Omental fat pad (tissue), 4 donors: ENCODE results near the gene ANKS3. TPM values are rescaled to one million over a fixed set of nuclear protein-coding genes. Genes with fewer than 3 reads are reported as not detected.

ENCODE experiments used
- ATAC-seq: fragments of 150-250 bp; one replicate; pipeline ENCODE4 v1.9.1; 2016; ENCODE audit warnings: mild to moderate bottlenecking, moderate library complexity; ENCODE audit not compliant: low FRiP score
- DNase-seq: peaks from one replicate; pipeline ENCODE4 v3.0.0-alpha.2; 2019; ENCODE audit warnings: low spot score
- total RNA-seq, 4 donors: library from RNA; depleted of rRNA; stranded (reverse); fragments of >200 nt; gene quantifications; one replicate each; pipeline ENCODE4 v1.1.0, GENCODE V29; 2016
- TF ChIP-seq, protein P1 (sequence below), 3 donors: fragments of 450-650 bp; IDR thresholded peaks; one replicate each; pipeline ENCODE4 v1.5.1; 2016 to 2017; ENCODE audit warnings: antibody characterized with exemption in 3 of 3, mild to moderate bottlenecking in 3 of 3, moderate library complexity in 2 of 3

The ANKS3 gene
- total RNA-seq, 4 donors from 2014 or later = 12.6 to 24.1 (median 17.2) TPM

DNA sequence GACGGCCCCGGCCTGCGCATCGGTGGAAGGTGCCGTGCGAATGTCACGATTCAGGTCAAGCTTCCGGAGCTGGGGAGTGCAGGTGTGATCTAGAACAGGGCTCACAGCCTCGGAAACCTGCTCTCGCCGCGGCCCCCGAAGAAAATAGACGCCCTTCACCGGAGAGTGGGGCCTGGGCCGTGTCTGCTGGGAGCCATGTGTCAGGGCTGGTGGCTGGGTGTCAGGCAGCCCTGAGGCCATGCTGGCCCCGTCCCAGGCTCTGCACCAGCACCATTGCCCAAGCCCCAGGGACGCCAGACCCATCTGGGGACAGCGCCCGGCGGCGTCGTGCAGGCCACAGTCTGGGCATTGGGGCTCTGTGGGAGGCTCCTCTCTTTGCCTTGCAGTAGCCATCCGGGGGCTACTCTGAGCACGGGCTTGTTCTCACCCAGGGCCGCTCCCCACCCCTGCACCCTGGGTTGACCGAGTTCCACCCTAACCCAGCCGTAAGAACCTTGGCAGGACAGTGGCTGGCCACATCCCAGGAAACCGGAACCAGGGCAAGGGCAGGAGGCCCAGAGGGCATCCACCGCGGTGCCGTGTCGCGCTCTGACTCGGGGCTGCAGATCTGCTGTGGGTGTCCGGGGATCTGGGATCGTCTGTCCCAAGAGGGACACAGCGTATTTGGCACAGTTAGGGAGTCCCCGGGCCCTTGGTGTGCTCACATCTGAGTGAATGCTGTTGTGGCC lies 46.0 kb downstream of the ANKS3 start:
- ATAC-seq = no peak
- TF ChIP-seq, protein P1, sequence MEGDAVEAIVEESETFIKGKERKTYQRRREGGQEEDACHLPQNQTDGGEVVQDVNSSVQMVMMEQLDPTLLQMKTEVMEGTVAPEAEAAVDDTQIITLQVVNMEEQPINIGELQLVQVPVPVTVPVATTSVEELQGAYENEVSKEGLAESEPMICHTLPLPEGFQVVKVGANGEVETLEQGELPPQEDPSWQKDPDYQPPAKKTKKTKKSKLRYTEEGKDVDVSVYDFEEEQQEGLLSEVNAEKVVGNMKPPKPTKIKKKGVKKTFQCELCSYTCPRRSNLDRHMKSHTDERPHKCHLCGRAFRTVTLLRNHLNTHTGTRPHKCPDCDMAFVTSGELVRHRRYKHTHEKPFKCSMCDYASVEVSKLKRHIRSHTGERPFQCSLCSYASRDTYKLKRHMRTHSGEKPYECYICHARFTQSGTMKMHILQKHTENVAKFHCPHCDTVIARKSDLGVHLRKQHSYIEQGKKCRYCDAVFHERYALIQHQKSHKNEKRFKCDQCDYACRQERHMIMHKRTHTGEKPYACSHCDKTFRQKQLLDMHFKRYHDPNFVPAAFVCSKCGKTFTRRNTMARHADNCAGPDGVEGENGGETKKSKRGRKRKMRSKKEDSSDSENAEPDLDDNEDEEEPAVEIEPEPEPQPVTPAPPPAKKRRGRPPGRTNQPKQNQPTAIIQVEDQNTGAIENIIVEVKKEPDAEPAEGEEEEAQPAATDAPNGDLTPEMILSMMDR (IDR thresholded peaks at IDR 0.05) = no peak
- no peak for DNase-seq

- DNase-seq (no peak), ATAC-seq (no peak)
- TF ChIP-seq, protein P1 (IDR thresholded peaks at IDR 0.05) = no peak
Observed at GRCh38 chr16:4687416-4687815, 46.7 kb downstream of the ANKS3 start.

DNA sequence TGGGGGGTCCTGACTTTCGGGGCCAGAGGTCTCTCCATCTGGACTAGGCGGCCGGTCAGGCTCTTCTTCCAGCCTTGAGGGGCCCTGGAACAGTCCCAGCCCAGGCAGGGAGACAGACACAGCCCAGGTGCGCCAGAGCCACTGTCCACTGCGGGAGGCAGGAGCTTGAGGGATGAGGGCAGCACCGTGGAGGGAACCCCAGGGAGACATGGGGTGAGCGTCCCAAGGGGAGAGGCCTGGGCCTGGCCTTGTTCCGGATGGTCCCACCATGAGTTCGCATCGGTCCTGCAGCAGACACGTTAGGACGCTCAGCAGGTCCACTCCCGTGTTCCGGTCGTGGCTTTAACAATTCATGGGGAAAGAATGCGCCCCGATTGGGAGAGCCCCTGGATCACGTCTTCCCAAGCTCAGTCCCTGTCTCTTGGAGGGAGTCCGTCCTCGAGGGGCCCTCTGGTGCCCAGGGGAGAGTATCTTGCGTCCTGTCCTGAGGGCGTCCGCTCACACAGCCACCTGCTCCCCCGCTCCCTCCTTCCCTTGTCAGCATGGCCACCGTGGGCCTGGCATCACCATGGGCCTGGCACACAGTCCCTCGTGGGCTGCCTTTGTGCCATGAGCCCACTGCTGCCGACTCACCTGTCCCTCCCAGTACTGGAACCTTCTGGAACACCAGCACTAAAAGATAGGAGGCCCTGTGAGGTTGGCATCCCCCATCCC lies 47.4 kb downstream of the ANKS3 start:
- TF ChIP-seq, protein P1 (IDR thresholded peaks at IDR 0.05) = no peak
- DNase-seq = no peak
- ATAC-seq = no peak

GRCh38 chr16:4685776-4686496 lies 48.1 kb downstream of the ANKS3 start:
- DNase-seq (no peak), ATAC-seq (no peak)
- TF ChIP-seq, protein P1 (IDR thresholded peaks at IDR 0.05) = no peak

DNA sequence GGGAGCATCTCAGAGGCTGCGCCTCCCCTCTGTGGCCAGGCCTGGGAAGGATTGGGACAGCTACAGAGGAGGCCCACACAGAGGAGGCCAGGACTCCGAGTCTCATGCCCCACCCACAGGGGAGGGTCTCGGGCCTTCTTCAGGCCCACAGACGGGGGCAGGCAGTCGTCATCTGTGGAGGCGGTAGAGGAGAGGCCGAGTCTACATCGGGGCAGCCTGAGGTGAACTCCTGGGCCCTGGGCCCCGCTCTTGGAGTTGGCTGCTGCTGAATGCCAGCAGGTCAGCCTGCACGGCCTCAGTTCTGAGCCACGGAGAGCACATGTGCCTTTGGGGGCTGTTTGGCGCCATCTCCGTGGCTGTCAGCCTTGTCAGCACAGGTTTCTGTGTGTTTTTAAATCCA lies 48.8 kb downstream of the ANKS3 start:
- ATAC-seq = no peak
- no peak for DNase-seq
- TF ChIP-seq, protein P1 (IDR thresholded peaks at IDR 0.05) = no peak

- ATAC-seq = no peak
- DNase-seq = no peak
Observed at GRCh38 chr16:4684763-4685162, 49.3 kb downstream of the ANKS3 start.

More at GRCh38 chr16:4684763-4685162, 49.3 kb downstream of the ANKS3 start:
- TF ChIP-seq, protein P1 (IDR thresholded peaks at IDR 0.05) = no peak
